Endothelial cell of umbilical vein (primary cell): ENCODE data around the gene JMJD7. TPM values are rescaled to one million over a fixed set of nuclear protein-coding genes. Genes with fewer than 3 reads are reported as not detected.

ENCODE experiments used
- BruUV-seq: library from RNA; stranded (reverse); fragments of 400-500 nt; replicated peaks from 2 replicates; lab custom pipeline; 2021; lab: Mats Ljungman, UMichigan
- CTCF ChIA-PET: fragments of 300-600, 350-600 bp; sonication (Branson Sonifier 250); formaldehyde crosslinking; loops from one replicate; lab custom pipeline; 2021; ENCODE audit warnings: antibody characterized with exemption, inconsistent platforms; lab: Charles Lee
- POLR2A ChIA-PET: fragments of 300-600, 350-600 bp; sonication (Branson Sonifier 250); formaldehyde crosslinking; loops from one replicate; lab custom pipeline; 2021; ENCODE audit warnings: antibody characterized with exemption, inconsistent platforms; lab: Charles Lee
- DNase-seq: peaks from one replicate; pipeline ENCODE4 v3.0.0-alpha.2; 2011; ENCODE audit warnings: low read depth, low spot score
- FAIRE-seq: peaks from 2 replicates; lab custom pipeline; 2011; peaks lifted over from hg19 to GRCh38; lab: Jason Lieb, UNC
- H2AFZ ChIP-seq: 2 replicates; pipeline ENCODE4 v1.6.0; 2012; ENCODE audit warnings: low read depth, low read length, control low read depth, inconsistent platforms
- H3K27ac ChIP-seq: 2 replicates; pipeline ENCODE4 v1.5.1; 2011; ENCODE audit warnings: low read depth, mild to moderate bottlenecking, control low read depth, low read length, moderate library complexity; ENCODE audit not compliant: insufficient read depth
- H3K27me3 ChIP-seq, 2 experiments: 2 replicates each; pipeline versions ENCODE4 v1.6.0 to v1.6.1; 2011; ENCODE audit warnings: low read length in 2 of 2, mixed read lengths in 1 of 2; ENCODE audit not compliant: control insufficient read depth in 2 of 2, insufficient read depth in 2 of 2
- H3K36me3 ChIP-seq, 2 experiments: 2 replicates in 1 of 2; 3 replicates in 1 of 2; pipeline ENCODE4 v1.5.1; 2011; ENCODE audit warnings: low read length in 2 of 2, mild to moderate bottlenecking in 1 of 2, moderate library complexity in 1 of 2; ENCODE audit not compliant: control insufficient read depth in 2 of 2, insufficient read depth in 2 of 2; ENCODE audit errors: extremely low read depth in 1 of 2
- H3K4me1 ChIP-seq: 3 replicates; pipeline ENCODE4 v1.5.1; 2011; ENCODE audit warnings: mild to moderate bottlenecking, low read length; ENCODE audit not compliant: control insufficient read depth, insufficient read depth; ENCODE audit errors: extremely low read depth
- H3K4me2 ChIP-seq: 2 replicates; pipeline ENCODE4 v1.6.1; 2011; ENCODE audit warnings: low read length, control low read depth, mixed read lengths; ENCODE audit not compliant: insufficient read depth
- H3K4me3 ChIP-seq, 3 experiments: fragments of 200-600 bp in 1 of 3; sonication (generic), shearing (Covaris generic) in 1 of 3; replicated peaks in 1 of 3; 2 replicates each; pipeline ENCODE4 v1.5.1; 2011 to 2016; ENCODE audit warnings: control low read depth in 3 of 3, low read length in 3 of 3, mild to moderate bottlenecking in 2 of 3, inconsistent platforms in 1 of 3, low read depth in 1 of 3, moderate library complexity in 1 of 3; ENCODE audit not compliant: insufficient read depth in 1 of 3
- H3K79me2 ChIP-seq: 2 replicates; pipeline ENCODE4 v1.6.0; 2012; ENCODE audit warnings: low read length, inconsistent platforms; ENCODE audit not compliant: control insufficient read depth, insufficient read depth
- H3K9ac ChIP-seq: replicated peaks from 2 replicates; pipeline ENCODE3; 2011; ENCODE audit warnings: low read length, control low read depth; ENCODE audit not compliant: insufficient read depth; ENCODE audit errors: extremely low read depth
- H3K9me1 ChIP-seq: replicated peaks from 3 replicates; pipeline ENCODE4 v1.6.0; 2011; ENCODE audit warnings: mild to moderate bottlenecking, low read length; ENCODE audit not compliant: control insufficient read depth, insufficient read depth; ENCODE audit errors: extremely low read depth
- H3K9me3 ChIP-seq: replicated peaks from 2 replicates; pipeline ENCODE4 v1.5.1; 2012; ENCODE audit warnings: low read length, inconsistent platforms; ENCODE audit not compliant: control insufficient read depth, insufficient read depth
- H4K20me1 ChIP-seq: replicated peaks from 2 replicates; pipeline ENCODE3; 2011; ENCODE audit warnings: mild to moderate bottlenecking, low read length; ENCODE audit not compliant: control insufficient read depth, insufficient read depth; ENCODE audit errors: extremely low read depth
- FOS ChIP-seq: IDR thresholded peaks from 2 replicates; pipeline ENCODE4 v1.6.1; 2011; ENCODE audit warnings: mild to moderate bottlenecking, low read length, moderate library complexity, borderline replicate concordance; ENCODE audit not compliant: insufficient read depth
- GATA2 ChIP-seq: IDR thresholded peaks from 2 replicates; pipeline ENCODE4 v1.7.0; 2011; ENCODE audit warnings: low read depth, mild to moderate bottlenecking, moderate library complexity, mixed read lengths, low read length; ENCODE audit not compliant: insufficient read length, insufficient read depth
- JUN ChIP-seq: IDR thresholded peaks from 2 replicates; pipeline ENCODE4 v1.6.1; 2011; ENCODE audit warnings: borderline replicate concordance, low read depth; ENCODE audit not compliant: insufficient read length, insufficient read depth
- POLR2AphosphoS5 ChIP-seq: IDR thresholded peaks from 2 replicates; pipeline ENCODE4 v1.6.1; 2012; ENCODE audit warnings: low read depth, mild to moderate bottlenecking, control low read depth, low read length, moderate library complexity; ENCODE audit not compliant: insufficient read depth
- dilution Hi-C: fragments of 300-500 bp; cut with MboI; formaldehyde crosslinking; loops from one replicate; pipeline ENCODE4 v1.15.0; 2019; ENCODE audit warnings: low sequenced_read_pairs; ENCODE audit not compliant: extremely low pct_ligation_motif_present
- intact Hi-C: fragments of 100-400 bp; cut with micrococcal nuclease; formaldehyde crosslinking; loops from one replicate; pipeline ENCODE4 v1.10.0; 2022
- polyA plus RNA-seq, 4 experiments: library from polyadenylated mRNA; depleted of rRNA in 3 of 4; stranded (reverse) in 3 of 4; unstranded in 1 of 4; fragments of >200 nt; gene quantifications; 2 replicates each; pipeline versions ENCODE4 v1.2.1 to v1.2.3, GENCODE V29; 2011 to 2012; ENCODE audit warnings: missing spikeins in 1 of 4
- total RNA-seq: library from RNA; stranded (reverse); gene quantifications from 2 replicates; pipeline ENCODE4 v1.2.3, GENCODE V29; 2021

Gene JMJD7
- total and polyA plus RNA-seq, 2 donors (not counting 3 experiments of a cell fraction or from before 2014, with no cell fraction given): 7.3 to 11.4 TPM

GRCh38 chr15:41880156-41880877 is 52.4 kb downstream of the JMJD7 start:
- Histone ChIP-seq H3K4me3 (no peak overlapping the region), H3K4me2 (no peak overlapping the region), H3K27ac (no peak overlapping the region), H3K79me2 (no peaks in the 10 kb centered on the region), H4K20me1 (no peaks in the 10 kb centered on the region), H3K9ac (no peak overlapping the region), H2AFZ (no peak overlapping the region), H3K9me3 (no peaks in the 10 kb centered on the region), H3K9me1 (no peaks in the 10 kb centered on the region), H3K27me3 (no peaks in the 10 kb centered on the region), H3K36me3 (peaks cover 3 to 37% of the 10 kb centered on the region in 2 experiments), H3K4me1 (no peaks in the 10 kb centered on the region)
- CTCF ChIA-PET: interaction anchor here (0.5 to 1.3 kb wide), 2 partner anchors 17 to 118 kb away, joined by 3 read pairs; no protein-coding TSS in a partner anchor
- dilution Hi-C loops (no loop called here), intact Hi-C loops (no loop called here)
- TF ChIP-seq POLR2AphosphoS5: no peak
- FAIRE-seq: no peak
- no TSS peak for BruUV-seq
- DNase-seq: no peak
- POLR2A ChIA-PET: no interaction called here

DNA sequence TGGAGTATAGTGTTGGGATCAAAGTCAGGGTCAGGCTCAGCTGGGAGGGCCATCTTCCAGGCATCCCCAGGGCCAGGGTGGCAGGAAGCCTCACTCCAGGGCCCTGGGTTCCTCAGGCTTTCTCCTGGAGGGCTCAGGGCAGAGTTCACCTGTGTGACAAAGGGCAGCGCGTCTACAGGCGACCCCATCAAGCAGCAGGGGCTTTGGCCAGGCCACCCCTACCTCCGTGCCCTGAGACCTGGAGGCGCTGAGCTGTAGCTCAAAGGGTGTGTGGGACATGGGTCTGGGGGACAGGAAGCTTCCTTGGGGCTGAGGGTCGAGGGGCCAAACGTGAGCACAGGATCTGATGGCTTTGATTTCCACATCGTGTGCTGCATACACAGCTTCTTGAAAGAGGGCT is 53.2 kb downstream of the JMJD7 start:
- BruUV-seq: no TSS peak
- TF ChIP-seq FOS (no peak), GATA2 (no peak), JUN (no peak)
- Histone ChIP-seq H2AFZ (no peak overlapping the region), H3K4me1 (no peaks in the 10 kb centered on the region), H3K36me3 (peaks cover 5 to 38% of the 10 kb centered on the region in 2 experiments), H3K79me2 (no peaks in the 10 kb centered on the region), H3K4me2 (no peak overlapping the region), H3K9ac (no peak overlapping the region), H4K20me1 (no peaks in the 10 kb centered on the region), H3K27me3 (no peaks in the 10 kb centered on the region), H3K9me3 (no peaks in the 10 kb centered on the region), H3K4me3 (no peak overlapping the region), H3K9me1 (no peaks in the 10 kb centered on the region), H3K27ac (no peak overlapping the region)
- no peak for DNase-seq
- ChIA-PET CTCF (interaction anchor here (1.3 kb wide), 1 partner anchor 18 kb away, joined by 3 read pairs; no protein-coding TSS in a partner anchor), POLR2A (no interaction called here)
- intact Hi-C loops (no loop called here), dilution Hi-C loops (no loop called here)
- FAIRE-seq: no peak
